Thymus (tissue), 11 donors: ENCODE results near the gene SLC12A2. TPM values are rescaled to one million over a fixed set of nuclear protein-coding genes. Genes with fewer than 3 reads are reported as not detected.

ENCODE experiments used
- DNase-seq, 9 donors: peaks; one replicate each; pipeline ENCODE4 v3.0.0-alpha.2; 2013; ENCODE audit warnings: low spot score in 9 of 9, low read depth in 6 of 9, missing footprints in 1 of 9
- H3K27ac ChIP-seq, 2 donors: one replicate each; pipeline ENCODE4 v1.5.1; 2013; ENCODE audit warnings: control low read depth in 1 of 2, low read depth in 1 of 2, low read length in 1 of 2, mild to moderate bottlenecking in 1 of 2, moderate library complexity in 1 of 2
- H3K27me3 ChIP-seq, 2 donors: one replicate each; pipeline ENCODE4 v1.5.1; 2013; ENCODE audit warnings: low read length in 1 of 2; ENCODE audit not compliant: control insufficient read depth in 2 of 2, insufficient read depth in 1 of 2
- H3K36me3 ChIP-seq, 2 donors: one replicate each; pipeline ENCODE4 v1.5.1; 2013; ENCODE audit warnings: low read length in 1 of 2, mild to moderate bottlenecking in 1 of 2, moderate library complexity in 1 of 2; ENCODE audit not compliant: control insufficient read depth in 2 of 2, insufficient read depth in 2 of 2
- H3K4me1 ChIP-seq, 2 donors: one replicate each; pipeline ENCODE4 v1.5.1; 2013; ENCODE audit warnings: low read length in 2 of 2; ENCODE audit not compliant: control insufficient read depth in 2 of 2, insufficient read depth in 2 of 2
- H3K4me3 ChIP-seq, 2 donors: one replicate each; pipeline ENCODE4 v1.5.1; 2013; ENCODE audit warnings: low read length in 2 of 2, control low read depth in 1 of 2, mild to moderate bottlenecking in 1 of 2
- H3K9me3 ChIP-seq, 2 donors: one replicate each; pipeline ENCODE4 v1.5.1; 2013; ENCODE audit warnings: low read length in 1 of 2, mild to moderate bottlenecking in 1 of 2; ENCODE audit not compliant: control insufficient read depth in 2 of 2, insufficient read depth in 1 of 2
- WGBS: extraction: QIAGEN DNeasy Blood & Tissue Kit; methylation state at CpG from one replicate; pipeline ENCODE4 v1.1.7; 2013; 5-methylcytosine and 5-hydroxymethylcytosine counted together
- polyA plus RNA-seq: library from polyadenylated mRNA; stranded (reverse); fragments of 200-250 nt; gene quantifications from one replicate; pipeline ENCODE4 v1.2.3, GENCODE V29; 2013
- total RNA-seq: library from RNA; stranded (reverse); fragments of 120-200 nt; gene quantifications from one replicate; pipeline ENCODE4 v1.2.4, GENCODE V29; 2013
- donor health status: healthy.

Gene SLC12A2
- total and polyA plus RNA-seq, 2 donors, result 3.8 to 13.6 TPM

DNA sequence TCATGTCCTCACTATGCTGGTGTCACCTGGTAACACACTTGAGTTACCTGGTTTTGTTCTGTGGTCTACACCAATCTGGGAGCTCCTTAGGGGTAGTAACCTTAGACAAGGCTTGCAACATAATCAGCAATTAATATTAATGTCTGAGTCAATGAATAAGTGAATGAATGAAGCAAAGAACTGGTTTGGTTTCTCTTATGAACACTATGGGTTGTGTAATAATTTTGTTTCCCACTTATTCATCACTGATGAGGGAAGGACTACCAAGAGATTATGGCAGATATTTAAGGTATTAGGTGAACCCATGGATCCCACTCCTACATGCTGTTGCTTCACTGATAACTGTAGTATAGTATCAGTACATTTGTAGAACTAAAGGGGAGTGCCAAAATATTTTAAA, 116.0 kb downstream of the SLC12A2 start:
- no peaks in the 10 kb centered on the region for H3K27me3 ChIP-seq
- H3K9me3 ChIP-seq, result no peaks in the 10 kb centered on the region
- no peak overlapping the region for H3K27ac ChIP-seq
- H3K4me1 ChIP-seq, result peaks cover 0 to 8% of the 10 kb centered on the region in 2 donors
- DNase-seq, result no peak
- H3K36me3 ChIP-seq, result no peaks in the 10 kb centered on the region
- H3K4me3 ChIP-seq, result no peak overlapping the region

DNA sequence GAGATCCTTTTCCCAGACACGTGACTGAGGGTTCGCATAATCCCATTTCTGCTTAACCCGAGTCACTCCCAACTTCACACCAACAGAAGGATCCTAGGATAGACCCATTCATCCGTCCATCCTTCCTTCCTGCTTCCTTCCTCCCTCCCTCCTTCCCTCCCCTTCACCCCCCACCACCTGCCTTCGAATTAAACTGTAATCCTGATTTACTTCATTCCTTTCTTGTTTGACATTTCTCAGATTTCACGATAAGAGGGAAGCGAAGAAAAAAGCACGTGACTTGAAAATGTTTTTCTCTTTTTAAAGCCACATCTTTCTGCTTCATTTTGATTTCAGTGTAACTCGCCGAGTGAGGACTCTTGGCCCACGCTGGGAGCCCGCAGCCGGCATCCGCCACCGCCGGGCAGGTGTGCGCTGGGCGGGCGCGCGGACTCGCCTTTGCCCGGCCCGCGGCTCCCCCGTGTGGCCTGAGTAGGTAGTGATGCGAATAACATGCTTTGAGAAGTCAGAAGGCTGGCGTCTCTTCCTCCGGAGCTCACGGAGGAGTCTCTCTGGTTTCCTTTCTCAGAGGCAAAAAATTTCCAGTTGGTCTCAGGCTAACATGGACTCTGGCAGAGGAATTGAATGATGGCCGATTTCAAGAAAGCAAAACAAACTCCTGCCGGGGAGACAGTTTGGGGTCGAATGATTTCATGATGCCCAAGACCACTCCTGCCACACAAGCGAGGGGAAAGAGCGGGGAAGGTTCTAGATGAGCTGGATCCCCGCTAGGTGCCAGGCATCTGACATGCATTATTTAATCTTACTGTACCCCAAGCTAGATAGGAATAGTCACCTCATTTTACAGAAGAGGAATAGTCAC, 117.7 kb downstream of the SLC12A2 start:
- 17% methylated on average over 36 of the region's 36 CpGs for WGBS
- H3K9me3 ChIP-seq, result no peaks in the 10 kb centered on the region
- no peak overlapping the region for H3K4me3 ChIP-seq
- H3K27ac ChIP-seq, result no peak overlapping the region
- H3K36me3 ChIP-seq, result no peaks in the 10 kb centered on the region
- peak; percentile 55 to 88 (median 73) for DNase-seq
- no peaks in the 10 kb centered on the region for H3K27me3 ChIP-seq
- H3K4me1 ChIP-seq, result peaks cover 0 to 8% of the 10 kb centered on the region in 2 donors

DNA sequence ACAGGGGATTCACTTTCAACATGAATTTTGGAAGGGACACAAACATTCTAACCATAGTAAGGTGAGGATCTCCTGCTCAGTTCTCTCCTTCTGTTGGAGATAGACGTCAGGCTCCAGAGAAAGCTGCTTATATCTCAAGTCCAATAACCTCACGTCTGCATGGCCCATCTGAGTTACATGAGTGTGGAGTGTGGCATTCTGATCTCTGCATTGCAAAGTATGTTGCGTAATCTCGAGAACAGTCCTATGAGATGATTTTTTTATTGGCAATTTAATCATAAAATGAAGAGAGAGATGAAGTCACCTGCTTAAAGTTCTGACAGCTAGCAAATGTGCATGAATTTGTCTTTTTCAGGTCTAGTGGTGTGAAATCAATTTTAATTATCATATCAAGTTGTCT, 118.8 kb downstream of the SLC12A2 start:
- DNase-seq, result no peak
- Histone ChIP-seq H3K27me3 (no peaks in the 10 kb centered on the region), H3K9me3 (no peaks in the 10 kb centered on the region), H3K4me3 (no peak overlapping the region), H3K36me3 (no peaks in the 10 kb centered on the region), H3K27ac (no peak overlapping the region), H3K4me1 (peaks cover 0 to 7% of the 10 kb centered on the region in 2 donors)
- WGBS, result 72% methylated on average over 4 of the region's 4 CpGs

DNA sequence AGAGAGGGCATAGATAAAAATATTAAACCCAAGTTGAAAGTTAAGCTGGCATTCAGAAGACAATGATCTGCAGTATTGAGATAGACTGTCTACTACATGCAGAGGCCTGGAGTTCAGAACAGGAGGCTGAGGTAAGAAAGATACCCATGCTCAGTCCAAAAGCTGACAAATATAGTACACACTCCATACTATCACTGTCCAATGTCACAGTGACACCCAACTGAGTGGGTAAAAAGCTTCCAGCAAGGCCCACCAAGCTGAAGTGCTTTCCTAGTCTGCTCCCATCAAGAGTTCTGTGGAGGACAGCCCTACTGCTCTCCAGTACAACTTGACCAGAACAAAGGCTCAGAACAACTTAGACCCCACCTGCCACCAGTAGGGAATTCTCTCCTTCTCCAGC, 124.9 kb downstream of the SLC12A2 start:
- Histone ChIP-seq H3K27ac (no peak overlapping the region), H3K9me3 (no peaks in the 10 kb centered on the region), H3K4me1 (no peaks in the 10 kb centered on the region), H3K4me3 (no peak overlapping the region), H3K36me3 (no peaks in the 10 kb centered on the region), H3K27me3 (no peaks in the 10 kb centered on the region)
- no peak for DNase-seq

DNA sequence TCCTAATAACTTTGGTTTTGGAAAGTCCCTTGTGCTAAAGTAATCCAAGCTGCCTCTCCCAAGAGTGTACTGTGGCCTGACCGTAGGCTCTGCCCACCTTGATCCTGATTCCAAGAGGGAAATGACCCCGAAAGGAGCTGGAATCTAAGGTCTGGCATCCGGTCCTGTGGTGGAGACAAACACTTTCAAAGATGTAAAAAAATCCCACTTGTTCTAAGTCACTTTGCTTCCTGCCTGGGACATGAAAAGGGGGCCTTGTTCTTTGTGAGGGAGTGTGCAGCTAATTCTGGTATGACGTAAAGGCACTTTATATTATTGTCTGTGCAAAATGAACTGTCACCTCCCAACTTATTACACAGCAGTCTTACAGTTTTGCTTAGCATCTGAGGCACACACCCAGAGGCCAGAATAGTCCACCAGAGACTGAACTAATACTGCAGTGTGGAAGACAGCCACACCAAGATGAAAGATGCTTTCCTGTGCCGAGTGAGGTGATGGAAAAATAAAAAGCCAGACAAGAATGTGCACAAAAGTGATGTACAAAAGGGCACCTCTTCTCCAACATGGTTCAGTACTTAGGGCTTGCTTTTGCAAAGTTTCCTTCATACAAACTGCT, 128.7 kb downstream of the SLC12A2 start:
- H3K4me3 ChIP-seq, result no peak overlapping the region
- WGBS, result 92% methylated on average over 5 of the region's 5 CpGs

DNA sequence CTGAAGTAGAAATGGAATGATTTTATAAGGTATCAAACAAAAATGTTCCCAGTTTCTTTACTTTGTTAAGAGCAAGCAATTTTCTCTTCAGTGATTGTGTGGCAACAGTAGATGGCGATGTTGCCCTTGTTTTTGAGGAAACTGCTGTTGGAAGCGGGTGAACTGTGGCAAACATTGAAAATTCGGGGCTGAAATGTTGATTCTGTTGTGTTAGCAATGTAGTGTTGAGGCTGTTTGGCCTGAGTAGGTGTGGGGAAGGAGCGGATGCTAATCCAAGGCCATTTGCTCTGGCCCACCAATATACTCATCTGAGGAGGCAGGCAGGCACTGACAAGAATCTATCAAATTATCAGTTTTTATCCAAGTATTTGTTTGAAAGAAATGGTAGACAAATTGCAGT, 129.8 kb downstream of the SLC12A2 start:
- 13% methylated on average over 4 of the region's 4 CpGs for whole genome bisulfite sequencing
- Histone ChIP-seq H3K36me3 (no peaks in the 10 kb centered on the region), H3K27me3 (no peaks in the 10 kb centered on the region), H3K4me3 (no peak overlapping the region), H3K9me3 (no peaks in the 10 kb centered on the region), H3K4me1 (no peaks in the 10 kb centered on the region), H3K27ac (no peak overlapping the region)
- DNase-seq, result peak in 8 of 9 donors; percentile 24 to 78 (median 49)

More for the DNA sequence above, 128.7 kb downstream of the SLC12A2 start:
- Histone ChIP-seq H3K27ac (no peak overlapping the region), H3K36me3 (no peaks in the 10 kb centered on the region), H3K9me3 (no peaks in the 10 kb centered on the region), H3K27me3 (no peaks in the 10 kb centered on the region), H3K4me1 (no peaks in the 10 kb centered on the region)
- DNase-seq, result no peak

DNA sequence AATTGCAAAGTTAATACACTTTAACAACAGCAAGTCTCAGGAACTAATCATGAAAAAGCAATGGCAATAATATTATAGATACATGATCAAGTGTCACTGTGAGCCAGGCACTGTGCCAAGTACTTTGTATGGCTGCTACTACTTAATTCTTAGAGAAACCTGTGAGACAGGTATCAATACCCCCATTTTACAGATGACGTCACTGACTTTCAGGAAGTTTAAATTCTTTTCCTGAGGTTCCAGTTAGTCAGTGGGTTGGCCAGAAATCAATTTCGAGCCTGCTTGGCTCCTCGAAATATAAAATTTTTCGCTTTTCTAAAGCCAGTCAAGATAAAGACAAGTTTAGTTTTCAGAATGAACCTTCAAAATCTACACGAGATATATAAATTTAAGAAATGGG, 130.3 kb downstream of the SLC12A2 start:
- no peak for DNase-seq
- H3K4me3 ChIP-seq, result no peak overlapping the region
- H3K9me3 ChIP-seq, result no peaks in the 10 kb centered on the region
- no peaks in the 10 kb centered on the region for H3K4me1 ChIP-seq
- H3K27ac ChIP-seq, result no peak overlapping the region
- no peaks in the 10 kb centered on the region for H3K27me3 ChIP-seq
- WGBS, result 88% methylated on average over 5 of the region's 5 CpGs
- no peaks in the 10 kb centered on the region for H3K36me3 ChIP-seq

DNA sequence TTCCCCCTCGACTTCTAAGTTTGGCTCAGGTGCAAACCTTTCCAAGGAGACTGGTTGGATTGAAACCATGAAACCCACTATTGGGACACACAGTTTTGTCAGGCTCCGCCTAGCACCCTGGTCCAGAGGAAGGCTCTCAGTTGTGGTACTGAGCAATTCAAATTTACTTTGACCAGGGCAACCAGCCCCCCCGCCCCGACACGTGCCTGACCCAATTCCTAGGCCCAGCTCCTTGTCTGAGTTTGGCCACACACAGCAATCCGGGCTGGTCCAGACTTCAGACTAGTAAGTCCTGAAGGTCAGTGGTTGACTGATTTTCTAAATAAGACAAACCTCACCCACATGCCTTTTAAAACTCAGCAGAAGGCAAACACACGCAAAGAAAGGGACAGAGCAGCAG, 132.7 kb downstream of the SLC12A2 start:
- no peak overlapping the region for H3K4me3 ChIP-seq
- whole genome bisulfite sequencing, result 96% methylated on average over 7 of the region's 7 CpGs
- DNase-seq, result no peak
- no peaks in the 10 kb centered on the region for H3K9me3 ChIP-seq
- H3K36me3 ChIP-seq, result no peaks in the 10 kb centered on the region
- no peaks in the 10 kb centered on the region for H3K4me1 ChIP-seq
- H3K27ac ChIP-seq, result no peak overlapping the region
- H3K27me3 ChIP-seq, result no peaks in the 10 kb centered on the region

DNA sequence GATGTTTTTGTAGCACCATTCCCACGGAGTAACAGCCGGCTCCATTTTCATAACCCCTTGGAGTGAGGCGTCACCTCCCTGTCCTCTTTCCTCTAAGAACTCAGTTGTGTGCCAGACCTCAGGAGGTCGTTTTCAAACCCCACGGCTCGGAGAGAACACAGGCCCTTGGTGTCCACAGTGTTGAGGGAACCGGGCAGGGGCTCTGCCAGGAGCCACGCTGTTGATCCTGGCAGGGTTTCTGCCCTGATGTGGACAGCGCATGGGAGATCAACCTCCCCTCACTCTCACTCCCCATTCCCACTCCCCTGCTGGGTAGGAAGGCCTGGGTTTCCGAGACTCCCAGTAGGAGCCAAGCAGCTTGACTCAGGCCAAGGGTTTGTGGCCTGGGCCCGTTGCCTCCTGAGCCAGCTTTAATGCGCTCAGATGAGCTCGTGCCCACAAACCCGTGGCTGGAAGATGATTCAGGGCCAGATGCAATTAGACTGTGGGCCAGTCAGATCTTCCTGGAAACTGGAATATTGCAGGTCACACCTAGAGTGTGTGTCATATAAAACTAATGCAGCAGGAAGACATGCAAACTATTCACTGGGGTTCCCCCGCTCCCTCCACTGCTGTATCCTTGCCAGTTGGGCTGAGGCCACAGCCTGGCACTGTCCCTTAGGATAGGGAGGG, 133.4 kb downstream of the SLC12A2 start:
- H3K27me3 ChIP-seq, result no peaks in the 10 kb centered on the region
- H3K36me3 ChIP-seq, result no peaks in the 10 kb centered on the region
- no peak for DNase-seq
- H3K27ac ChIP-seq, result no peak overlapping the region
- H3K9me3 ChIP-seq, result no peaks in the 10 kb centered on the region
- no peak overlapping the region for H3K4me3 ChIP-seq
- no peaks in the 10 kb centered on the region for H3K4me1 ChIP-seq
- 88% methylated on average over 15 of the region's 15 CpGs for WGBS
